GM21619 (cell line): ENCODE measurements around the gene LMF1.
"Not testable (repeated sequence)": the region's sequence is repeated elsewhere in the genome, so short reads cannot be mapped to it uniquely, and the experiment has no call there.

ENCODE experiments used
- ATAC-seq: cut with Tn5 transposase; IDR thresholded peaks from one replicate; pipeline ENCODE4 v1.9.1; 2021; ENCODE audit not compliant: unreplicated experiment

Gene LMF1

DNA sequence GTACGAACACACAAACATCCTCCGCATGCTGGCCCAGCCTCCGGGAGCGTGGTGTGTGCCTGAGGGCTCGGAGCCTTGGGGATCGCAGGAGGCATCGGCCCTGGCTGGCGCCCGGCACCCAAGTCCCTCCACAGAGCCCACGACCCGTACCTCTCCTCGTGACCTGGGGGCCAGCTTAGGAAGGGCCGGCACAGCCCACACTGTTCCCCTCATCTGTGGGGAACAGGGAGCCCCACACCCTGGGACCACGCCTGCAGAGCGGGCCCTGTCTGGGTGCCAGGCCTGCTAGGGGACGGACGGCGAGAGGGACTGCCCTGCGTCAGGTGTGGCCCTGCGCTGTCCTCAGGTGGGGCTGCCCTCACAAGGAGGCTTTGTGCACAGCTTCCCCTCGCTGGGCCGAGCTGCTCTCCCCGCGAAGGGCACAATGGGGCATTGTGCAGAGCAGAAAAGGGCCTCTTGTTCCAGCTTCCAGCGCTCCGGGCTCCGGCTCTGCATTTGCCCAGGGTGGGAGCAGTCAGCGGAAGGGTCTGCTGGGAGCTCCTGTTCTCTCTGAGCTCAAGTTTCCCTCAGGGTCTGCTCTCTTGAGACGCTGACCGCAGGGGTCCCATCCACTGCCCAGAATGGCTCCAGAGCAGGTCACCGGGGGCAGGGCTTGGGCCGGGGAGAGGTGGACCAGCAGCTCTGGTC, 1.7 kb upstream of the LMF1 start:
- no peak for ATAC-seq

- no peak for ATAC-seq
These were observed 1.2 kb upstream of the LMF1 start for GRCh38 chr16:971981-972315.

DNA sequence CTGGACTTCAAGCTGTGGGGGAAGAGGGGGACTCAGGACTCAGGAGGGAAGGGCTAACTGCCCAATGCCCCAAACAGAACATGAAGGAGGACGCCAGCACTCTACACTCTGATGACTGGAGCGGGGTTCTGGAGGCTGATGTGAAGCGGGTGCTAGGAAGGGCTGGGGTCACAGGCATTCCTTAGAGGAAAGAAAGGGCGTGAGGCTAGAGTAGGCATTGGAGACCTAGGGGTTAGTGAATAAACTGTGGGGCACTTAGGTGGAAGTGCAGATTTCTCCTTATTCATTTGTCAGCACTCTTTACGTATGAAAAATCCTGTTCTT, 760 bp upstream of the LMF1 start:
- no peak for ATAC-seq

DNA sequence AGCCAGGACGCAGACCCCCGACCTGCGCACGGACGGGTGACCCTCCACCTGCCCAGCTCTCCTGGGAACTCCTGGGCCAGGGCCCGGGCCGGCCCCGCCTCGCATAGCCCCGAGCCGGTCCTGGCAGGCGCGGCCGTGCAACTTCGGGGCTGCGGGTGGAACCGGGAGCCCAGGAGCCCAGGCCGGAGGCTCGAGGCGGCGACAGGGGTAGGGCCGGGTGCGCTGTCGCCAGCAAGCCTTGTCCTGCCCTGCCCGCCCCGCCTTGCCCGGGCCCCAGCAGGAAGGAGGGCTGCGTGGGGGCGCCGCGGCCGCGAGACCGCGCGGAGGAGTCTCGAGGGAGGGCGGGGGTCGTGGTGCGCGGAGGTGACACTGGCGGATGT, 408 bp downstream of the LMF1 start:
- ATAC-seq, result no peak

GRCh38 chr16:969508-970385, 1.0 kb downstream of the LMF1 start:
- peak; percentile 14 for ATAC-seq

DNA sequence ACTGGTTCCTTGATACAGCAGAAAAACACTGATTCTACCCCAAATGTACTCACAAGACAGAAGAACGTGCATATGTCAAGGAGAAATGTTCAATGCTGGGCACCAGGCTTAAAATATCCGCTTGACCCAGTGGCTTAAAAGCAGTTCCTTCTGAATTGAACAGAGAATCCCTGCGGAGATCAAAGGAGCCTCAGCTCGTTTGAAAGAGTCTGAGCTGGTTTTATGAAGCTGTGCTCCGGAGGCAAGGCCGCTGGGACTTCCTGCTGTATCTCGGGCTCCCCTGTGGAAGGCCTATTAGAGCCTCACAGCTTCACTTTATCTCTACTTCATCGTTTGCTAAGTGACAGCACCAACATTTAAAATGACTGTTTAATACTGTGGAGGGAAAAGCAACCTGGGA, 2.2 kb downstream of the LMF1 start:
- no peak for ATAC-seq

- ATAC-seq, result no peak
These were observed 3.1 kb downstream of the LMF1 start for GRCh38 chr16:967546-968295.

- no peak for ATAC-seq
These were observed 3.7 kb downstream of the LMF1 start for GRCh38 chr16:967077-967541.

GRCh38 chr16:966505-966904, 4.3 kb downstream of the LMF1 start:
- no peak for ATAC-seq

GRCh38 chr16:966035-966434, 4.7 kb downstream of the LMF1 start:
- ATAC-seq, result no peak

DNA sequence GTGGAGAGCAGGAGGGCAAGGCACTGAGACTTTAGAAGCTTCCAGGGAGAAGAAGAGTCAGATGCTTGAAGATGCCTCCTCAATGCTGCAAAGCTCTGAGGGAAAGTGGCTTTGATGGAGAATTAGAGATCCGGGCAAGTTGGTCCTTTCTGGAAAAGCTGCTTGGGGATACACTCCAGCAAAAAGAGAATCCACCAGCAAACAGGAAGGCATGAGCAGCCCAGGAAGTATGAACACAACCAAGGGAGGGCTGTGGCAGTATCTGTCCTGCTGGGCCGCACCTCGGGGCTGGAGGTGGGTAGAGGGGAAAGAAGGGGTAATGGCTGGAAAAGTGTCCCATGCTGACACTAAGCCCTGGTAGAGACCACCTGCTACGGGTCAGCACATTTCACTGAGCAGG, 5.3 kb downstream of the LMF1 start:
- ATAC-seq, result no peak

- no peak for ATAC-seq
These were observed 5.8 kb downstream of the LMF1 start for GRCh38 chr16:965036-965395.

- ATAC-seq, result no peak
These were observed 6.3 kb downstream of the LMF1 start for GRCh38 chr16:964356-965035.

DNA sequence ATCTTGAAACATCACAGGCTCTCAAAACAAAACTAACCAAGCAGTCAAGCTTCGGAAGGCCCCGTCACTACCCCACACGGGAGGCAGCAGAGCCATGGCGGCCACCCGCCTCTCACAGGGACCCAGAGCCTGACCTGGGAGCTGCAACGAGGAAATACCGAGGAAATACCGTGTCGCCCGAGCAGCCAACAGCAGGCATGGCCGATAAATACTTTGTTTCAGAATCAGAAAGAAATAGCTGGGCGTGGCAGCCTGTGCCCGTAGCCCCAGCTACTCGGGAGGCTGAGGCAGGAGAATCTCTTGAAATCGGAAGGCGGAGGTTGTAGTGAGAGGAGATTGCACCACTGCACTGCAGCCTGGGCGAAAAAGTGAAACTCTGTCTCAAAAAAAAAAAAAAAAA, 6.9 kb downstream of the LMF1 start:
- ATAC-seq, result no peak

- ATAC-seq, result no peak
These were observed 7.6 kb downstream of the LMF1 start for GRCh38 chr16:962901-963814.

GRCh38 chr16:962366-962765, 8.4 kb downstream of the LMF1 start:
- ATAC-seq, result no peak

- no peak for ATAC-seq
These were observed 11.3 kb downstream of the LMF1 start for GRCh38 chr16:959232-960040.

GRCh38 chr16:955766-956165, 15.0 kb downstream of the LMF1 start:
- ATAC-seq, result not testable (repeated sequence)

DNA sequence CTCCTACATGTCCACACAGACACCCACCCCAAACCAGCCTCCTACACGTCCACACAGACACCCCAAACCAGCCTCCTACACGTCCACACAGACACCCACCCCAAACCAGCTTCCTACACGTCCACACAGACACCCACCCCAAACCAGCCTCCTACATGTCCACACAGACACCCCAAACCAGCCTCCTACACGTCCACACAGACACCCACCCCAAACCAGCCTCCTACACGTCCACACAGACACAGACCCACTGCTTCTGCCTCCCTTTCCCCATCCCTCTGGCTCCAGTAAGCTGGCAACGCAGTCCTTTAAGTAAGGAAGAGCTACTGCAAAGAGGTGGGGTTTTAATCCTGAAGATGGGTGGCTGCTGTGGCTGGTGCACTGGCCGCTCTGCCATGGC, 17.0 kb downstream of the LMF1 start:
- not testable (repeated sequence) for ATAC-seq

DNA sequence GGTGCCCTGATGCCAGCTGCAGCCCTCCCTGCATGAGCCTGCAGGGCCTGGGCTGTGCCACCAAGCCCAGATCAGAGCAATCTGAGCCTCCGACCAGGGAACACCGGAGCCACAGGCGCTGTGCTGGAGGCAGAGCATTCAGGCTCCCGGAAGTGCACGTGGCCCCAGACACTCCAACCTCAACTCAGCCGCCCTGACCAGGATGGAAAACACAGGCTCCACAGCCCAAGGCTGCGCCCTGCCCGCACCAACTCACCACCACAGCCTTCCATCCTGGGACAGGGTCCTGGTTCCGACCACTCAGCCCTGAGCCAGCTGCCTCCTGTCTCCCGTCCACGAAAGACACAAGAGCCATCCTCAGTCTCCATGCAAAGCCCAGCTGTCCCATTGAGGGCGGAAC, 18.5 kb downstream of the LMF1 start:
- ATAC-seq, result no peak
